Keratinocyte (primary cell): Measurements from ENCODE around the gene TMEM196. TPM values are rescaled to one million over a fixed set of nuclear protein-coding genes. Genes with fewer than 3 reads are reported as not detected.

Source experiments
- DNase-seq: peaks from one replicate; pipeline ENCODE4 v3.0.0-alpha.2; 2011; ENCODE audit warnings: low read depth, missing footprints, low spot score
- FAIRE-seq: peaks from 2 replicates; lab custom pipeline; 2011; peaks lifted over from hg19 to GRCh38; lab: Jason Lieb, UNC
- H2AFZ ChIP-seq: 2 replicates; pipeline ENCODE4 v1.6.0; 2012; ENCODE audit warnings: low read length, control low read depth, inconsistent platforms; ENCODE audit not compliant: control insufficient read depth
- H3K27ac ChIP-seq: 2 replicates; pipeline ENCODE4 v1.5.1; 2011; ENCODE audit warnings: low read length; ENCODE audit not compliant: control insufficient read depth, insufficient read depth
- H3K27me3 ChIP-seq: 3 replicates; pipeline ENCODE4 v1.6.0; 2011; ENCODE audit warnings: low read length; ENCODE audit not compliant: control insufficient read depth, insufficient read depth; ENCODE audit errors: extremely low read depth
- H3K36me3 ChIP-seq, 2 experiments: 2 replicates in 1 of 2; 3 replicates in 1 of 2; pipeline ENCODE4 v1.5.1; 2011; ENCODE audit warnings: low read length in 2 of 2, mild to moderate bottlenecking in 1 of 2; ENCODE audit not compliant: control insufficient read depth in 2 of 2, insufficient read depth in 2 of 2; ENCODE audit errors: extremely low read depth in 1 of 2
- H3K4me1 ChIP-seq: 3 replicates; pipeline ENCODE4 v1.5.1; 2011; ENCODE audit warnings: low read length; ENCODE audit not compliant: control insufficient read depth, insufficient read depth; ENCODE audit errors: extremely low read depth
- H3K4me2 ChIP-seq: 3 replicates; pipeline ENCODE4 v1.6.0; 2011; ENCODE audit warnings: low read depth, low read length; ENCODE audit not compliant: control insufficient read depth, insufficient read depth; ENCODE audit errors: extremely low read depth
- H3K4me3 ChIP-seq, 3 experiments: fragments of 200-600 bp in 1 of 3; sonication (generic) in 1 of 3; 2 replicates in 2 of 3; 3 replicates in 1 of 3; pipeline ENCODE4 v1.5.1; 2011 to 2016; ENCODE audit warnings: low read length in 3 of 3, mild to moderate bottlenecking in 3 of 3, control low read depth in 2 of 3, inconsistent platforms in 1 of 3, low read depth in 1 of 3, mixed read lengths in 1 of 3, mixed run types in 1 of 3, moderate library complexity in 1 of 3; ENCODE audit not compliant: control insufficient read depth in 2 of 3, insufficient read depth in 2 of 3; ENCODE audit errors: extremely low read depth in 1 of 3
- H3K79me2 ChIP-seq: 2 replicates; pipeline ENCODE4 v1.6.0; 2012; ENCODE audit warnings: low read length; ENCODE audit not compliant: control insufficient read depth, insufficient read depth
- H3K9ac ChIP-seq: 3 replicates; pipeline ENCODE4 v1.6.0; 2011; ENCODE audit warnings: low read length; ENCODE audit not compliant: control insufficient read depth, insufficient read depth; ENCODE audit errors: extremely low read depth
- H3K9me1 ChIP-seq: 3 replicates; pipeline ENCODE4 v1.6.0; 2011; ENCODE audit warnings: low read length; ENCODE audit not compliant: control insufficient read depth, insufficient read depth; ENCODE audit errors: extremely low read depth
- H3K9me3 ChIP-seq: 2 replicates; pipeline ENCODE4 v1.5.1; 2012; ENCODE audit warnings: low read depth, low read length; ENCODE audit not compliant: control insufficient read depth
- H4K20me1 ChIP-seq: 3 replicates; pipeline ENCODE4 v1.6.0; 2011; ENCODE audit warnings: low read length; ENCODE audit not compliant: control insufficient read depth, insufficient read depth; ENCODE audit errors: extremely low read depth
- EZH2 ChIP-seq: IDR thresholded peaks from one replicate; pipeline ENCODE4 v1.6.1; 2012; ENCODE audit warnings: inconsistent platforms, mild to moderate bottlenecking, low read length, moderate library complexity
- dilution Hi-C: fragments of 300-500 bp; cut with MboI; formaldehyde crosslinking; loops from one replicate; pipeline ENCODE4 v1.7.0; 2020; ENCODE audit warnings: low sequenced_read_pairs; ENCODE audit not compliant: extremely low pct_ligation_motif_present
- polyA plus RNA-seq, 5 experiments: library from polyadenylated mRNA; depleted of rRNA in 3 of 5; stranded (reverse) in 3 of 5; stranded (forward) in 1 of 5; unstranded in 1 of 5; fragments of >200 nt; gene quantifications; 1 replicate in 1 of 5; 2 replicates in 3 of 5; 3 replicates in 1 of 5; pipeline versions ENCODE4 v1.2.1 to v1.2.3, GENCODE V29; 2011 to 2012; ENCODE audit warnings: missing spikeins in 2 of 5, low read depth in 1 of 5, low replicate concordance in 1 of 5
- TF ChIP-seq, protein P1 (sequence below), 3 experiments: IDR thresholded peaks in 1 of 3; conservative IDR thresholded peaks in 1 of 3; optimal IDR thresholded peaks in 1 of 3; 2 replicates in 2 of 3; 3 replicates in 1 of 3; pipeline versions ENCODE3 to v1.5.1; 2011; ENCODE audit warnings: low read length in 3 of 3, mild to moderate bottlenecking in 3 of 3, moderate library complexity in 2 of 3, control low read depth in 1 of 3, inconsistent platforms in 1 of 3; ENCODE audit not compliant: insufficient read depth in 2 of 3; ENCODE audit errors: extremely low read depth in 1 of 3

Gene TMEM196
- polyA plus RNA-seq, 1 donor (not counting 4 experiments of a cell fraction or from before 2014, with no cell fraction given): not detected

DNA sequence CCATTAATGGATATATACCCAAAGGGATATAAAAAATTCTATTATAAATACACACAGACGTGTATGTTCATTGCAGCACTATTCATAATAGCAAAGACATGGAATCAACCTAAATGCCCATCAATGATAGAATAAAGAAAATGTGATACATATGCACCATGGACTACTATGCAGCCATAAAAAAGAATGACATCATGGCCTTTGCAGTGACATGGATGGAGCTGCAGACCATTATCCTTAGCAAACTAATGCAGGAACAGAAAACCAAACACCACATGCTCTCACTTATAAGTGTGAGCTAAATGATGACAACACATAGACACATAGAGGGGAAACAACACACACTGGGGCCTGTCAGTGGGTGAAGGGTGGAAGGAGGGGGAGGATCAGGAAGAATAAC, 97.6 kb downstream of the TMEM196 start:
- FAIRE-seq (no peak), DNase-seq (no peak)
- Histone ChIP-seq H3K79me2 (no peaks in the 10 kb centered on the region), H3K4me2 (no peak overlapping the region), H4K20me1 (no peaks in the 10 kb centered on the region), H3K4me1 (peaks cover 3% of the 10 kb centered on the region), H3K4me3 (no peak overlapping the region), H3K9me3 (no peaks in the 10 kb centered on the region), H3K9ac (no peak overlapping the region), H3K36me3 (no peaks in the 10 kb centered on the region), H3K27me3 (no peaks in the 10 kb centered on the region), H3K27ac (no peak overlapping the region), H2AFZ (no peak overlapping the region), H3K9me1 (no peaks in the 10 kb centered on the region)
- no peak for TF ChIP-seq EZH2
- TF ChIP-seq, protein P1, sequence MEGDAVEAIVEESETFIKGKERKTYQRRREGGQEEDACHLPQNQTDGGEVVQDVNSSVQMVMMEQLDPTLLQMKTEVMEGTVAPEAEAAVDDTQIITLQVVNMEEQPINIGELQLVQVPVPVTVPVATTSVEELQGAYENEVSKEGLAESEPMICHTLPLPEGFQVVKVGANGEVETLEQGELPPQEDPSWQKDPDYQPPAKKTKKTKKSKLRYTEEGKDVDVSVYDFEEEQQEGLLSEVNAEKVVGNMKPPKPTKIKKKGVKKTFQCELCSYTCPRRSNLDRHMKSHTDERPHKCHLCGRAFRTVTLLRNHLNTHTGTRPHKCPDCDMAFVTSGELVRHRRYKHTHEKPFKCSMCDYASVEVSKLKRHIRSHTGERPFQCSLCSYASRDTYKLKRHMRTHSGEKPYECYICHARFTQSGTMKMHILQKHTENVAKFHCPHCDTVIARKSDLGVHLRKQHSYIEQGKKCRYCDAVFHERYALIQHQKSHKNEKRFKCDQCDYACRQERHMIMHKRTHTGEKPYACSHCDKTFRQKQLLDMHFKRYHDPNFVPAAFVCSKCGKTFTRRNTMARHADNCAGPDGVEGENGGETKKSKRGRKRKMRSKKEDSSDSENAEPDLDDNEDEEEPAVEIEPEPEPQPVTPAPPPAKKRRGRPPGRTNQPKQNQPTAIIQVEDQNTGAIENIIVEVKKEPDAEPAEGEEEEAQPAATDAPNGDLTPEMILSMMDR (optimal IDR thresholded peaks at IDR 0.05 in 1 of 3, IDR thresholded peaks at IDR 0.05 in 1 of 3, conservative IDR thresholded peaks at IDR 0.05 in 1 of 3; ENCODE audit: extremely low read depth in 1 of 3, insufficient read depth in 2 of 3, low read length in 3 of 3): no peak
- dilution Hi-C loops: no loop called here

DNA sequence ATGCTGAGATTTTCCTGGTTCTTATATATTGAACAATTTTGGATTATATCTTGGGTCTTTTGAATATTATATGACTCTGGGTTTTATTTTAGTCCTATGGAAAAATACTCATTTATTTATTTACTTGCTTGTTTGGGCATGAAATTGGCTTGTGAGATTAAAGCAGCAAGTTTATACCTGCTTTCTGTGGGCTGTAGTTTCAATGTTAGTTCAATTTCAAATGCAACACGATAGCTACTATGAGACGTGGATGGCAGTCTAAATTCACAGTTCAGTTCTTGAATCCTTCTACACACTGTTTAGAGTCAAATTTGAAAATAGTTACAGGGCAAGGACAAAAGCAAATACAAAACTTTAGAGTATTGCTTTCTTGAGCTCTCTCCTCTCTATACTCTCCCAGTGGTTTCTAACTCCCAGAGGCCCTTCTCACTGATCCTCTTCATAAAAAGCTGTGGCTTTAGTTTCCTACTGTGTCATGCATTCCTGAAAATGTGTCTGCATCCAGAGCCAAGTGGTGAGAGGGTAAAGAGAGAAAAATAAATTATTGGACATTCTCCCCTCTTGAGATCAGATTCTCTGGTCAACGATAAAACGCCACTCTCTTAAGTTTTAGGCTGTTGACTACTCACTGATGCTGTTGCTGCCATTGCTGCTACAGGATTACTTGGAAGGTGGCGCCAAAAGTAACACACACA, 99.0 kb downstream of the TMEM196 start:
- H2AFZ ChIP-seq: peak overlapping the region; percentile 81
- FAIRE-seq (no peak), DNase-seq (no peak)
- no peak overlapping the region for H3K27ac ChIP-seq
- no peak overlapping the region for H3K9ac ChIP-seq
- TF ChIP-seq EZH2: no peak
- TF ChIP-seq, protein P1 (optimal IDR thresholded peaks at IDR 0.05 in 1 of 3, IDR thresholded peaks at IDR 0.05 in 1 of 3, conservative IDR thresholded peaks at IDR 0.05 in 1 of 3; ENCODE audit: extremely low read depth in 1 of 3, insufficient read depth in 2 of 3, low read length in 3 of 3): no peak
- peak overlapping the region; percentile 30 for H3K4me2 ChIP-seq
- no peaks in the 10 kb centered on the region for H4K20me1 ChIP-seq
- no peaks in the 10 kb centered on the region for H3K36me3 ChIP-seq
- no peaks in the 10 kb centered on the region for H3K9me1 ChIP-seq
- no peaks in the 10 kb centered on the region for H3K9me3 ChIP-seq
- H3K79me2 ChIP-seq: no peaks in the 10 kb centered on the region
- H3K27me3 ChIP-seq: no peaks in the 10 kb centered on the region
- peak overlapping the region in 1 of 3 experiments; percentile 20 for H3K4me3 ChIP-seq
- peaks cover 3% of the 10 kb centered on the region for H3K4me1 ChIP-seq
- dilution Hi-C loops: no loop called here
